Stimulated activated CD4-positive, alpha-beta T cell treated with anti-CD3 and anti-CD28 coated beads, TNF-alpha, amount 100 ng/mL, for 48 hours (primary cell): ENCODE measurements around the gene PEX26.
"Not testable (repeated sequence)": the region's sequence is repeated elsewhere in the genome, so short reads cannot be mapped to it uniquely, and the experiment has no call there.

Source experiments
- DNase-seq, 3 donors: peaks; one replicate each; pipeline ENCODE4 v3.0.0-alpha.2; 2020; ENCODE audit warnings: low read depth in 3 of 3

PEX26 gene

GRCh38 chr22:18056807-18057474, 20.8 kb upstream of the PEX26 start:
- no peak for DNase-seq

- DNase-seq: no peak
Measured at GRCh38 chr22:18057568-18058209, 20.1 kb upstream of the PEX26 start.

GRCh38 chr22:18058371-18059093, 19.3 kb upstream of the PEX26 start:
- DNase-seq: no peak

GRCh38 chr22:18059094-18059417, 18.7 kb upstream of the PEX26 start:
- no peak for DNase-seq

GRCh38 chr22:18059473-18059872, 18.3 kb upstream of the PEX26 start:
- DNase-seq: no peak

DNA sequence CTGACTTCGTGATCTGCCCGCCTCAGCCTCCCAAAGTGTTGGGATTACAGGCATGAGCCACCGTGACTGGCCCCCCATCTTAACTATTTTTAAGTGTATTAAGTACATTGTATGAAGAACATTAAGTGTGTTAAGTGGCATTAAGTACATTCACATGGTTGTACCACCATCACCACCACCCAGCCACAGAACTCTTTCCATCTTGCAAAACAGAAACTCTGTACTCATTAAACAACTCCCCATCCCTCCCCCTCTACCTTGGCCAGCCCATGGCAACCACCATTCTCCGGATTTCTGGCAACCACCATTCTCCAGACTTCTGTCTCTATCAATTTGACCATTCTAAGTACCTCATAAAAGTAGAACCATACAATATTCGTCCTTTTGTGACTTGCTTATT, 17.8 kb upstream of the PEX26 start:
- no peak for DNase-seq

GRCh38 chr22:18060646-18061620, 16.9 kb upstream of the PEX26 start:
- no peak for DNase-seq

DNA sequence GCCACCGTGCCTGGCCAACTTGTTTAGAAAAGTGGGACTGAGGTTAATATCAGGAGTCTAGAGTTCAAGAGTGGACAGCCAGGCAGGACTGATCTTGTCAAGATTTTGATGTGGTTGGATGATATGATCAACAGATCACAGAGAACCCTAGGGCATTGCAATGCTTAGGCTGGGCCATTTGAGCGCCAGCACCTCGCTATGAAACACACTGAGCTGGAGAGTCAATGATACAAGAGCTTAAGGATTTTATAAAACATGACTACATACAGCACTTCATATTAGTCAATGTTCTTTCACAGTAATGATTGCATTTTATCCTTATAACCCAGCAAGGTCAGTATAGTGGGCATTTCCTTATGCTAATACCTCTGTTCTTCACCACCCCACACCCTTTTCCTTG, 15.4 kb upstream of the PEX26 start:
- DNase-seq: no peak

- DNase-seq: no peak
Measured at GRCh38 chr22:18063306-18063705, 14.5 kb upstream of the PEX26 start.

DNA sequence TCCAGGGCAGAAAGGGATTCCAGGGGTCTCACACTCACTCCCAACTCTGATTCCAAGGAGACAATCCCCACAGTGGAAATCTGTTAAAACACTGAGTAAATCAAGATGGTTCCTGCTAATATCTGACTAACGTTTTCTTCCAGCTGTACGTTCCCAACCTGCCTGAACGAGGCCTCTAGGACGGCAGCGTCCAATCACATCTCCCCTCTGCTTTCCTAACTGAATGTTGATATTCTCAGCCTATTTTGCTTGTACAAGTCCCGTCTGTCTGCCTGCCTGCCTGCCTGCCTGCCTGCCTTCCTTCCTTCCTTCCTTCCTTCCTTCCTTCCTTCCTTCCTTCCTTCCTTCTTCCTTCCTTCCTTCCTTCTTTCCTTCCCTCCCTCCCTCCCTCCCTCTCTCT, 14.1 kb upstream of the PEX26 start:
- not testable (repeated sequence) for DNase-seq

DNA sequence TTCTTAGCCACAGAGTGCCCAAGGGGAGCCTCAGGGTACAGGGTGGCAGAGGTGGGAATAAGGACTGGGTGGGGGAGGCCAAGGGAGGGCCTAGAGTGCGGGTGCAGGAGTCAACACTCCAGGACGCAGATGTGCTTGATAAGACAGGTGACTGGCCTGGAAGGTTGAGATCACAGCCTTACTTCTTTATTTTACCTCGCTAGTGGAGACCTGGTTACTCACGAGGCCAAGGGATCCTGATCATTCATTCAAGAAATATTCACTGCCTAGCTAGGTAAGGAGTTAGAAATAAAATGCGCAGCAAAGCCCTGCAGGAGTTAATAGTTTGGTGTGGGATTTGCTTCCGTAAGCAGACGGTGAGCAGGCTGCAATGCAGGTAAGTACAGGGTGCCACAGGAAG, 13.2 kb upstream of the PEX26 start:
- no peak for DNase-seq

GRCh38 chr22:18065256-18065655, 12.5 kb upstream of the PEX26 start:
- no peak for DNase-seq

- DNase-seq: no peak
Measured at GRCh38 chr22:18066181-18066859, 11.5 kb upstream of the PEX26 start.

DNA sequence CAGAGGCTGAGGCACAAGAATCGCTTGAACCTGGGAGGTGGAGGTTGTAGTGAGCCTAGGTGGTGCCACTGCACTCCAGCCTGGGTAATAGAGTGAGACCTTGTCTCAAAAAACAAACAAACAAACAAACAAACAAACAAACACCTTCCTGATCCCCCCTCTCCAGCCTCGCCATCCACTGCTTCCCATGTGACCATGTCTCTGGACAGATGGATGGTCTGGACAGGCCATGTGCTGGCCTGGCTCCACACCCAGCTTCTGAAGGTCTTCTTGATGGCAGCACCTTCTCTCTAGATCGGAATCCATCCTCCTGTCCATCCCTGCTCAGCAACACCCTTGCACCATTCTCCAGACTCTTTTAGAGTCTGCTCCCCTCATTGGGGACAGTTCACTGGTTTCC, 10.7 kb upstream of the PEX26 start:
- no peak for DNase-seq

GRCh38 chr22:18067548-18068341, 10.0 kb upstream of the PEX26 start:
- DNase-seq: no peak

GRCh38 chr22:18068381-18068988, 9.3 kb upstream of the PEX26 start:
- no peak for DNase-seq

GRCh38 chr22:18069041-18069440, 8.7 kb upstream of the PEX26 start:
- no peak for DNase-seq

- no peak for DNase-seq
Measured at GRCh38 chr22:18070041-18070440, 7.7 kb upstream of the PEX26 start.

- DNase-seq: no peak
Measured at GRCh38 chr22:18070556-18071306, 7.1 kb upstream of the PEX26 start.
